Mesendoderm (in vitro differentiated cells): ENCODE results near the gene HSD11B1.
A peak's percentile ranks its signal among the peaks of the same experiment; 100 is the strongest.

ENCODE experiments used
- DNase-seq: peaks from one replicate; pipeline ENCODE4 v3.0.0; 2013
- H2AK5ac ChIP-seq: 2 replicates; pipeline ENCODE4 v1.6.1; 2013; ENCODE audit warnings: low read length, inconsistent platforms
- H2BK120ac ChIP-seq: 2 replicates; pipeline ENCODE4 v1.6.1; 2013; ENCODE audit warnings: low read depth, mild to moderate bottlenecking, low read length, moderate library complexity, mixed read lengths
- H2BK15ac ChIP-seq: replicated peaks from 2 replicates; pipeline ENCODE4 v1.6.1; 2013; ENCODE audit warnings: low read depth, mild to moderate bottlenecking, moderate library complexity
- H2BK5ac ChIP-seq: 2 replicates; pipeline ENCODE4 v1.6.1; 2013; ENCODE audit warnings: low read length, inconsistent platforms
- H3K18ac ChIP-seq: 2 replicates; pipeline ENCODE4 v1.6.1; 2013; ENCODE audit warnings: mild to moderate bottlenecking, low read length, mixed read lengths
- H3K23ac ChIP-seq: one replicate; pipeline ENCODE4 v1.6.1; 2013; ENCODE audit warnings: low read length
- H3K27ac ChIP-seq: 2 replicates; pipeline ENCODE4 v1.5.1; 2013; ENCODE audit warnings: low read depth, mild to moderate bottlenecking, inconsistent platforms, low read length, moderate library complexity
- H3K27me3 ChIP-seq: 2 replicates; pipeline ENCODE4 v1.6.1; 2013; ENCODE audit warnings: low read length, control low read depth, mild to moderate bottlenecking, inconsistent platforms; ENCODE audit not compliant: insufficient read depth, poor library complexity
- H3K36me3 ChIP-seq: 2 replicates; pipeline ENCODE4 v1.6.1; 2013; ENCODE audit warnings: low read length, inconsistent platforms; ENCODE audit not compliant: control insufficient read depth, insufficient read depth
- H3K4ac ChIP-seq: one replicate; pipeline ENCODE4 v1.6.1; 2013; ENCODE audit warnings: low read depth, mild to moderate bottlenecking, low read length, moderate library complexity
- H3K4me1 ChIP-seq: 2 replicates; pipeline ENCODE4 v1.6.1; 2013; ENCODE audit warnings: low read depth, low read length, inconsistent platforms; ENCODE audit not compliant: control insufficient read depth
- H3K4me2 ChIP-seq: 2 replicates; pipeline ENCODE4 v1.6.1; 2013; ENCODE audit warnings: low read length
- H3K4me3 ChIP-seq: 2 replicates; pipeline ENCODE4 v1.5.1; 2013; ENCODE audit warnings: mild to moderate bottlenecking, low read length
- H3K56ac ChIP-seq: one replicate; pipeline ENCODE4 v1.6.1; 2013; ENCODE audit warnings: low read length
- H3K79me1 ChIP-seq: 2 replicates; pipeline ENCODE4 v1.6.1; 2013; ENCODE audit warnings: low read length, inconsistent platforms
- H3K79me2 ChIP-seq: 2 replicates; pipeline ENCODE4 v1.6.1; 2013; ENCODE audit warnings: mild to moderate bottlenecking, low read length; ENCODE audit not compliant: control insufficient read depth, insufficient read depth
- H3K9ac ChIP-seq: 2 replicates; pipeline ENCODE4 v1.6.1; 2013; ENCODE audit warnings: low read length, inconsistent platforms
- H4K5ac ChIP-seq: one replicate; pipeline ENCODE4 v1.6.1; 2013; ENCODE audit warnings: low read length
- H4K8ac ChIP-seq: one replicate; pipeline ENCODE4 v1.6.1; 2013; ENCODE audit warnings: low read depth, mild to moderate bottlenecking, control low read depth, low read length, moderate library complexity
- WGBS: extraction: QIAGEN DNeasy Blood & Tissue Kit; methylation state at CpG from one replicate; pipeline ENCODE4 v1.1.7; 2013; ENCODE audit warnings: low lambda C conversion rate, missing lambda C conversion rate; ENCODE audit not compliant: insufficient coverage; ENCODE audit errors: extremely low coverage; 5-methylcytosine and 5-hydroxymethylcytosine counted together

Gene HSD11B1

DNA sequence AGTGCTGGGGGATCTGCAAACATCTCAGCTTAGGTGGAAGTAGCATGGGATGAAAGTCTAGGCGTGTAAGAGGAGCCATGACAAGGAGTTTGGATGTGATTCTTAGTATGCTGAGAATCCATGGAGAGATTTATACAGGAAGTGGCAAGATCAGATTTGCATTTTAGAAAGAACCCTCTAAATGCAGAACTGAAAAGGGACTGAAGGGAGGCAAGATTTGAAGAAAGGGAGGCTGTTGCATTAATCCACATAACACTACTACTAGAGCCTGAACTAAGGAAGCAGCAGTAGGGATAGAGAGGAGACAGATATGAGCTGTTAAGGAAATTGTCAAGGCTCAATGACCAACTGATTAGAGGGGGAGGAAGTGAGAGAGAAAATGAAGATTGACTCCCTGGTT, 69.9 kb downstream of the HSD11B1 start:
- Histone ChIP-seq H3K9ac (no peak overlapping the region), H3K27ac (no peak overlapping the region), H3K4ac (no peak overlapping the region), H2BK15ac (no peak overlapping the region), H3K27me3 (no peaks in the 10 kb centered on the region), H3K4me1 (no peaks in the 10 kb centered on the region), H4K5ac (no peak overlapping the region), H3K4me3 (no peak overlapping the region), H3K4me2 (no peak overlapping the region), H3K56ac (no peak overlapping the region), H4K8ac (no peak overlapping the region), H2AK5ac (no peak overlapping the region), H2BK120ac (no peak overlapping the region), H3K79me2 (no peaks in the 10 kb centered on the region), H3K18ac (no peak overlapping the region), H3K36me3 (no peaks in the 10 kb centered on the region), H3K79me1 (no peaks in the 10 kb centered on the region), H3K23ac (no peak overlapping the region), H2BK5ac (no peak overlapping the region)
- WGBS = no CpG with 5 or more reads among the region's 1 CpG
- DNase-seq = no peak

DNA sequence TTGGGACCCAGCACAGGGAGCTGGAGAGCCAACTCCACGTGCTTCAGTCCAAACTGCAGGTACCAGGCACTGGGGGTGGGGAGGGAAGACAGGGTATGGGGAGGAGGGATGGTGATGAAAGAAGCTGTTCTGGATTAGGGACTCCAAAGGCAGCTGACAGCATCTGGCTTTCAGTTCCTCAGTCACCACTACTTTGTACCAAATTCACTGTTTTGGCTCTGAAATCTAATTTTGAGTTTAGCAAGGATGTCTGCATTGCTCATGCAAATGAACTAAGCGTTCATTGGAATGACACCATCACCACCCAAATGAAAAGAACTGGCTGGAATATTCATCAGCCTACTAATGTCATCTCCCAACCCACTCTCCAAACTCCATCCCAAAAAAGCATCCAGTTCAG, 71.0 kb downstream of the HSD11B1 start:
- H3K18ac ChIP-seq = no peak overlapping the region
- no peak overlapping the region for H2BK5ac ChIP-seq
- no peak overlapping the region for H3K4ac ChIP-seq
- no peak for DNase-seq
- no CpG with 5 or more reads among the region's 2 CpGs for WGBS
- H2AK5ac ChIP-seq = no peak overlapping the region
- H3K27ac ChIP-seq = no peak overlapping the region
- no peaks in the 10 kb centered on the region for H3K27me3 ChIP-seq
- no peaks in the 10 kb centered on the region for H3K36me3 ChIP-seq
- no peak overlapping the region for H3K9ac ChIP-seq
- no peaks in the 10 kb centered on the region for H3K79me1 ChIP-seq
- no peak overlapping the region for H3K56ac ChIP-seq
- H3K4me1 ChIP-seq = no peaks in the 10 kb centered on the region
- H3K4me2 ChIP-seq = no peak overlapping the region
- no peak overlapping the region for H3K23ac ChIP-seq
- H3K79me2 ChIP-seq = no peaks in the 10 kb centered on the region
- H4K8ac ChIP-seq = no peak overlapping the region
- no peak overlapping the region for H3K4me3 ChIP-seq
- H2BK120ac ChIP-seq = no peak overlapping the region
- no peak overlapping the region for H2BK15ac ChIP-seq
- no peak overlapping the region for H4K5ac ChIP-seq

DNA sequence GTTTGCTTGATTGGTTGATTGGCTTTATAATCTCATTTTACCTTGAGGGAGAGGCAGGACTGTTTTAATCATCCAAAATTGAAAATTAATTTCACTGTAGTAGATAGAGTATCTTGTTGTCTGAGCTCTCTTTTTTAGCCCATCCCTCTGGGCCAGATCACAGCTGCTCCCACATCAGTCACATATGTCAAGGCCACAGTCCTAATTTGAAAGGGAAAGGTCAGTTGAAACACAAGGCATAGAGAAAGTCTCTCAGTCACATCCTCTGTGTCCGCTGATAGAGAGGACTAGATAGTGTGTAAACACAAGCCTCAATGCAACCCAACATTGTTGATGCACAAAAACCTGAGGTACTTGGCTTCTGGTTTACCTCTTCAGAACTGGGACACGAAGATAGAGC, 72.9 kb downstream of the HSD11B1 start:
- Histone ChIP-seq H3K27ac (no peak overlapping the region), H4K8ac (no peak overlapping the region), H2BK15ac (no peak overlapping the region), H3K4me1 (no peaks in the 10 kb centered on the region), H2BK5ac (no peak overlapping the region), H3K4me3 (no peak overlapping the region), H2BK120ac (no peak overlapping the region), H3K79me2 (no peaks in the 10 kb centered on the region), H3K18ac (no peak overlapping the region), H3K23ac (no peak overlapping the region), H3K56ac (no peak overlapping the region), H3K4ac (no peak overlapping the region), H3K9ac (no peak overlapping the region), H2AK5ac (no peak overlapping the region), H4K5ac (no peak overlapping the region), H3K27me3 (no peaks in the 10 kb centered on the region), H3K4me2 (no peak overlapping the region), H3K36me3 (no peaks in the 10 kb centered on the region), H3K79me1 (no peaks in the 10 kb centered on the region)
- no peak for DNase-seq
- WGBS = no CpG with 5 or more reads among the region's 2 CpGs

DNA sequence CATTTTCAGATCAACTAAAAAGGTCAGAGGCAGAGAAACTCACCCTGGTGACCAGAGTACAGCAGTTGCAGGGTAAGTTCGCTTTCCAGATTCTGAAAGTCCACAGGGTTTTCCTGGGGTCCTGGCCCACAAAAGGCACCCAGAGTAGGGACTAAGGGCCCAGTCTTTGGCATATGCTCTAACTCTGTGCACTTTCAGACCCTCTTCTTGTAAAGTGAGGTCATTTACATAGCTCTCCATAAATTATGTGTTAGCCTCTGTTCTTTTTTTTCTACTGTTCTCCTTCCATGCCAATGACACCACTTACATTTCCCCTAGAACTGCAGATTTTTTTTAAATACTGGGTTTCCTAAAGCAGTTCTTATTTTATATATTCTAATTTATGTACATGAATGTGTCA, 73.5 kb downstream of the HSD11B1 start:
- Histone ChIP-seq H3K4me1 (no peaks in the 10 kb centered on the region), H3K23ac (no peak overlapping the region), H4K5ac (no peak overlapping the region), H4K8ac (no peak overlapping the region), H2BK15ac (no peak overlapping the region), H3K9ac (no peak overlapping the region), H3K27me3 (no peaks in the 10 kb centered on the region), H2BK120ac (no peak overlapping the region), H3K18ac (no peak overlapping the region), H3K4ac (no peak overlapping the region), H2AK5ac (no peak overlapping the region), H3K79me1 (peaks cover under 1% of the 10 kb centered on the region), H3K27ac (no peak overlapping the region), H3K79me2 (no peaks in the 10 kb centered on the region), H3K36me3 (no peaks in the 10 kb centered on the region), H3K4me3 (no peak overlapping the region), H3K56ac (no peak overlapping the region), H3K4me2 (no peak overlapping the region), H2BK5ac (no peak overlapping the region)
- DNase-seq = no peak
- no CpG with 5 or more reads among the region's 1 CpG for WGBS

DNA sequence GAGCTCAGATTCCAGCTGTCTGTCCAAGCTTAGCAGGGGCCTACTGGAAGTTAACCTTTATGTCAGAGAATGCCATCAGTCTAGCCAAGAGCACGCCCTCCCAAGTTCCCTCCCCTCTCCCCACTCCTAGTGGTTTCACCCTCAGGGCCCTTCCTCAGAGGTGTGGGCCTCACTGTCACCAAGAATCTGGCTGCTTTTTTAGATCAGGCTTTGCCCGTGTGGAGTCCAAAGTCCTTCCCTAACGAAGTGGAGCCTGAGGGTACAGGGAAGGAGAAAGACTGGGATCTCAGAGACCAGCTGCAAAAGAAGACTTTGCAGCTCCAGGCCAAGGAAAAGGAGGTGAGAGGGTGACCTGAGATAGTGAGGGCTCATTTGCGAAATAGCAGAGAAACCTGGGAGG, 75.6 kb downstream of the HSD11B1 start:
- H3K56ac ChIP-seq = no peak overlapping the region
- H3K79me1 ChIP-seq = peaks cover 4% of the 10 kb centered on the region
- no peaks in the 10 kb centered on the region for H3K27me3 ChIP-seq
- no peak overlapping the region for H3K18ac ChIP-seq
- no peak overlapping the region for H3K23ac ChIP-seq
- H3K4me3 ChIP-seq = no peak overlapping the region
- no peaks in the 10 kb centered on the region for H3K79me2 ChIP-seq
- H3K36me3 ChIP-seq = no peaks in the 10 kb centered on the region
- no peak overlapping the region for H2BK15ac ChIP-seq
- no peaks in the 10 kb centered on the region for H3K4me1 ChIP-seq
- no peak overlapping the region for H3K9ac ChIP-seq
- DNase-seq = peak; percentile 7
- H2BK5ac ChIP-seq = no peak overlapping the region
- no CpG with 5 or more reads among the region's 4 CpGs for WGBS
- no peak overlapping the region for H4K5ac ChIP-seq
- H2BK120ac ChIP-seq = no peak overlapping the region
- no peak overlapping the region for H3K27ac ChIP-seq
- H3K4ac ChIP-seq = no peak overlapping the region
- no peak overlapping the region for H4K8ac ChIP-seq
- no peak overlapping the region for H2AK5ac ChIP-seq
- H3K4me2 ChIP-seq = no peak overlapping the region

DNA sequence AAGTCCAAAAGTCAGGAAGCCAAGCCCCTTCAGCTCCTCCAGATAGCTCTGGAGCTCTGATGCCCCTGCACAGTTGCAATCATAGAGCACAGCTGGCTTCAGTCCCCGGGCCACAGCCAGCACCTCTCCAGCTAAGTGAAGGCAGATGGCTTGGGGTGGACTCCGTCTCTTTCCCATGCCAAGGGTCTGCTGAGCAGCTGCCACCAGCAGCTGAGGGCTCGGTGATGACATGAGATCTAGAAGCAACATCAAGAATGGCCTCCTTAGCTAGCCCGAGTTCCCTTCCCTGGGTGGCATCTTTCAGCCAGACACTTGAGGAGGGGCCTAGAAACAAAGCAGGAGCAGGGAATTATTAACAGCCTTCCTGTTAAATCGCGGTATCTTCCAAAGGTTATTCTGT, 78.7 kb downstream of the HSD11B1 start:
- no peak for DNase-seq
- peak overlapping the region; percentile 47 for H3K56ac ChIP-seq

More for the DNA sequence above, 78.7 kb downstream of the HSD11B1 start:
- Histone ChIP-seq H2BK5ac (no peak overlapping the region), H3K23ac (no peak overlapping the region), H2AK5ac (no peak overlapping the region), H3K36me3 (no peaks in the 10 kb centered on the region), H3K79me2 (no peaks in the 10 kb centered on the region), H3K4me2 (peak overlapping the region; percentile 91), H3K27ac (no peak overlapping the region), H4K8ac (no peak overlapping the region), H4K5ac (no peak overlapping the region), H3K4me3 (no peak overlapping the region), H3K9ac (peak overlapping the region; percentile 99), H2BK15ac (no peak overlapping the region), H3K27me3 (no peaks in the 10 kb centered on the region), H2BK120ac (no peak overlapping the region), H3K4me1 (no peaks in the 10 kb centered on the region), H3K4ac (no peak overlapping the region), H3K18ac (no peak overlapping the region), H3K79me1 (peaks cover 4% of the 10 kb centered on the region)
- no CpG with 5 or more reads among the region's 6 CpGs for WGBS
